ENCODE measurements around the gene TDRD6.
"Not testable (repeated sequence)": the region's sequence is repeated elsewhere in the genome, so short reads cannot be mapped to it uniquely, and the experiment has no call there.

The TDRD6 gene

GRCh38 chr6:46688966-46689335 lies 1.3 kb downstream of the TDRD6 start:
- no peak for DNase-seq

DNA sequence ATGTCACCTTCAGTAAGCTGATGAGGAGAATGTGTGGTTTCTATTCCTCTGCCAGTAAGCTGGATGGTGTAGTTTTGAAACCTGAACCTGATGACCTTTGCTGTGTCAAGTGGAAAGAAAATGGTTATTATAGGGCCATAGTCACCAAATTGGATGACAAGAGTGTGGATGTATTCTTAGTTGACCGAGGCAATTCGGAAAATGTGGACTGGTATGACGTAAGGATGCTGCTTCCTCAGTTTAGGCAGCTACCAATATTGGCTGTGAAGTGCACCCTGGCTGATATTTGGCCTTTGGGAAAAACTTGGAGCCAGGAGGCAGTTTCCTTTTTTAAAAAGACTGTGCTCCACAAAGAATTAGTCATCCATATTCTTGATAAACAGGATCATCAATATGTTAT lies 2.0 kb downstream of the TDRD6 start:
- DNase-seq, result no peak

DNA sequence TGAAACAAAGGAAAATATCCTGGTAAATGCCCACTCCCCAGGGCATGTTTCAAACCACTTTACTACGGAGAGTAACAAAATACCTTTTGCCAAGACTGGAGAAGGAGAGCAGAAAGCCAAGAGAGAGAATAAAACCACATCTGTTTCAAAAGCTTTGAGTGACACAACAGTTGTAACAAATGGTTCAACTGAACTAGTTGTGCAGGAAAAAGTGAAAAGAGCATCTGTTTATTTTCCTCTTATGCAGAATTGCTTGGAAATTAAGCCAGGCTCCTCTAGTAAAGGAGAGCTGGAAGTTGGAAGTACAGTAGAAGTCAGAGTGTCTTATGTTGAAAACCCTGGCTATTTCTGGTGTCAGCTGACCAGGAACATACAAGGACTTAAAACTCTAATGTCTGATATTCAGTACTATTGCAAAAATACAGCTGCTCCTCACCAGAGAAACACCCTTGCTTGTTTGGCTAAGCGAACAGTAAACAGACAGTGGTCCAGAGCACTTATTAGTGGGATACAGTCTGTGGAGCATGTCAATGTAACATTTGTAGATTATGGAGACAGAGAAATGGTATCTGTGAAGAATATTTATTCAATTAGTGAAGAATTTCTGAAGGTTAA lies 2.6 kb downstream of the TDRD6 start:
- no peak for DNase-seq

DNA sequence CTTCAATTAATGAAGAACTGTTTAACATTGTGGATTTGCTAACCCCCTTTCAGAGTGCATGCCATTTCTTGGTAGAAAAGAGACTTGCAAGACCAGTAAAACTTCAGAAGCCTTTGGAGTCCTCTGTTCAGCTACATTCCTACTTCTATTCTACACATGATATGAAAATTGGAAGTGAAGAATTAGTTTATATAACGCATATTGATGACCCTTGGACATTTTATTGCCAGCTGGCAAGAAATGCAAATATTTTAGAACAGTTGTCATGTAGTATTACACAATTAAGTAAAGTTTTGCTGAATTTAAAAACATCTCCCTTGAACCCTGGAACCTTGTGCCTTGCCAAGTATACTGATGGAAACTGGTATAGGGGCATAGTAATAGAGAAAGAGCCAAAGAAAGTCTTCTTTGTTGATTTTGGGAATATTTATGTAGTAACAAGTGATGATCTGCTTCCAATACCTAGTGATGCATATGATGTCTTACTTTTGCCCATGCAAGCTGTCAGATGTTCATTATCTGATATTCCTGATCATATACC lies 3.3 kb downstream of the TDRD6 start:
- no peak for DNase-seq

GRCh38 chr6:46699970-46700369 lies 12.3 kb downstream of the TDRD6 start:
- no peak for DNase-seq

DNA sequence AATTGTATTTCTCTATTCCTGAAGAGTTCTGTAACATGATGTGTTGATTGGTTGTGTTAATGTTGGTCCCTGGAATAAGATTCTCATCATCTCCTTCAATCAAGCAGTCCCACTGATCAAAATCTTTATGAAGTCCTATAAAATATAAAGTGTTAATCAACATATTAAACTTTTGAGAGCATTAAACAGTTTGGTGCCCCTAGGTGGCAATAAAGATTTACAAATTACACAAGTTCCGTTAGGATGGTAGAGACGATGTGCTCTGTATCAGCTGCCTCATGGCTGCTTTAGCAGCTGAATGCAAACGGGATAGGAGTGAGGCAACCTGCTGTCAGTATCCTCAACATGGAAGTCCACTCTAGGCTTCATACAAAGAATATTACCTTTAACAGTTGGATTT lies 16.9 kb downstream of the TDRD6 start:
- DNase-seq, result no peak

DNA sequence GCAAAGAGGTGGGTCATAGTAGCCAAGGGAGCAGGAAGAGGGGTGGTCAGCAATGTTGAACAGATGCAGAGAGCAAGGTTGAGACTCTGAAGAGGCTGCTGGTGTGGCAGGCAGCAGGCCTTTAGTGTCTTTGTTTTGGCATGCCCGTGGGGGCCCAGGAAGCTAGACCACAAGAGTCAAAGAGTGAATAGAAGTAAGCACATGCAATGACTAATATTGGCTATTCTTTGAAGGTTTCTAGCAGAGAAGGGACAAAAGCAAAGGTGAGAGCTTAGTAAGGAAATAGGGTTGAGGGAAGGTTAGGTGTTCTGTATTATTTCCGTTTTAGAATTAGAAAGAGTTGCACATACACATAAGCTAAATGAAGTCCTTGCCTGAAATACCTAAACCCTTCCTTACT lies 18.8 kb downstream of the TDRD6 start:
- no peak for DNase-seq

DNA sequence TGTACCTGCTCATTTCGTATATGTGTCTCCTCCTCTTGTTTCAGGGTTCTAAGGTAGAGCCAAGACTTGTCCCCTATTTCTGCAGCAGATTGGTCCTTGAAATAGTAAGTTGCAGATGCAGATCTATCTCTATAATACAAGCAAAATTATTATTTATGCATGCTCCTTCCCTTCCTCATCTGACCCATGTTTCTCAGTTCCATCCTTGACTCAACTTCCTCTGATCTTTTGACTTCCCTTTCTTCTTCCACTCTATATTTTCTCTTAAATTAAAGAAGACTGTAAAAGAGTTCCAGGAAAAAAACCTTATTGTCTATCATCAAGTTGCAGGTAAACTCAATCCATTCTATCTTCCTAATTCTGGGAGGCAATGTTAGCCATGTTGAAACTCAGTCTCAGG lies 23.8 kb downstream of the TDRD6 start:
- no peak for DNase-seq

- DNase-seq, result no peak
Observed at GRCh38 chr6:46715141-46715540, 27.5 kb downstream of the TDRD6 start.

GRCh38 chr6:46719099-46719498 lies 31.4 kb downstream of the TDRD6 start:
- no peak for DNase-seq

DNA sequence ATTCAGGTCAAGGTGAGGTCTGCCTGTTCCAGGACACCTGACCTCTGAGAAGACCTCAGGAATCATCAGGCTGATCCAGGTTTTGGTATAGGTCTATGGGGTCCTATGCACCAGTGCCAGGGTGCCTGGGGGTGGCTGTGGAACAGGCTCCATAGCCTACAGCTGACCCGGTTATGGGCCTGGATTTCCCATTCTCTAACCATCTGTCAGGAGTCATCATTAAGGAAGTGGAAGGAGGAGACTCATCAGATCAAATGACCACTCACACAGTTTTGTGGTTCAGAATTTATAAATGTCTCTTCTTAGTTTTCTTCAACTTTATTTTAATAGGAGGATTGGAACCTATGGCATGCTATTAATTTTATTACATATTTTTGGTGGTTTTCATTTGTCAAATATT lies 32.7 kb downstream of the TDRD6 start:
- no peak for DNase-seq

- no peak for DNase-seq
Observed at GRCh38 chr6:46729787-46730326, 42.2 kb downstream of the TDRD6 start.

- no peak for DNase-seq
Observed at GRCh38 chr6:46730921-46731461, 43.3 kb downstream of the TDRD6 start.

DNA sequence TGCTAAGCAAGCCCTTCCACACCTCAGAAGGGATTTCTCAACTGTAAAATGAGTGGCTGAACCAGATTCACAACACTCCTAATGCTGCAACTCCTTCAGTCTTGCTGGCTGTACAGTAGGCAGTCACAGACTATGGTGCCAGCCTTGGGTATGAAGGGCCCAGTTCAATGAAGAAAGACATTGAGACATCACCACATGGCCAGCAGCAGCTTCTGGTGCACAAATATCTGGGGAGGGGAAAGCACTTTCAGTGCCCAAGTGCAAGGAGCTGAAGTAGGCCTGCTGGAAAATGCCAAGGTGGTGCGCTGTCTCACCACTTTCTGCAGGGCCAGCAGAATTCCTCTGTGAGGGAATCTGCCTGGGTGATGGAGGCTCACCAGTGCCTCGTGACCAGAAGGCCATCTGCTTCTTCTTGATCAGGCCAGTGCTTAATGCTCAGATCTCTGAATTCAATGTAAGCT lies 45.7 kb downstream of the TDRD6 start:
- DNase-seq, result no peak

DNA sequence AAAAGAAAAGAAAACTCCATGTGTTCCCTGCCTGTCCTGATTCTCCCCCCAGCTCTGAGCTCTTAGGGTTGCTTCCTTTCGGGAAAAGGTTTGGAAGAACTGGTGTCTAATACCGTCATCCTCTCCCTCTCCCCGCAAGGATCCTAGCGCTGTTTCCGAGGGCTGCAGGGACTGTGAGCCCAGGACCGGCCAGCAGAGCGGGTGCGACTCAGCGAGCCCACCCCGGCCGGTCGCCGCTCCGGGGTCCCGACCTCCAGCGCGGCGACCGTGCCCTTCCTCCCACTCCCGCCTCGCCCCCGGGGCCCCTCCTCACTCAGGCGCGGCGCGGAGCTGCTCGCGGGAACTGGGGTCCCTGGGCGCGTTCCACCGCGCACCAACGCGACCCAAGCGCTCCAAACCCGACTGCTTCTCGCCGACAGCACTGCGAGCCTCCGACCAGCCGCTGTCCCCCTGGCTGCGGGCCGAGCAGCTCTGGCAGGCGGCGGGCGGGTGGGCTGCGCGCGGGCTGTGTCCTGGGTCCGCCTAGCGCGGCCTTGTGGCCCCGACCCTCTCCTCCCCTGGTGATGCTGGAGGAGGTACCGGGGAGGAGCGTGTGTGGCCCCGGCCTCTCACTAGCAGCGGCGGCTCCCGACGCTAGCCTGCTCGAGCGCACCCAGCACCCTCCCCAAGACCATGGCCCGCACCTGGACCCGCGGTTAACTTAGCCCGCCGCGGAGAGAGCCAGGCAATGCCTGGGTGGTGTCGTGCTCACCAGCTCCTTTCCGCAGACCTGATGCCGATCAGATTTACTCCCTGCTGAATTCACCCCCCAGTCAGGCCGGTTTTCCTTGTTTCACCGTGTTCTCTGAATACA lies 47.4 kb downstream of the TDRD6 start, which contains the start of gene PLA2G7:
PLA2G7 (minus strand) TSS at position 509 of the 853 bp plus-strand sequence. CDS start 12,484 bp downstream, outside the sequence.
- no peak for DNase-seq

DNA sequence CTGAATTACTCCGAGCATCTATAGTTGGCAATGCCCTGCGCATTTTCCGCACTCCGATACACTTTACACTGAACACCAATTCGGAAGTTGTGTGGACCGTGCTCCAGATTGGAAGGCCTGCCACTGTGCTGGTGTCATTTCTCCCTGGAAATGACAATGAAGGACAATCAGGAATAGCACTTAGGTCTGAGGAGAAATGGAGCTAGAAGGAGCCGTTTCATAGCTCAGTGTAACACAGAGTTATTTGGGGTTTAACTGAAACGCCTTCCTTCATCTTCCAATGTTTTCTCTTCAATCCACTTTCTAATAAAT lies 48.0 kb downstream of the TDRD6 start:
- no peak for DNase-seq

- no peak for DNase-seq
Observed at GRCh38 chr6:46736906-46737305, 49.2 kb downstream of the TDRD6 start.

DNA sequence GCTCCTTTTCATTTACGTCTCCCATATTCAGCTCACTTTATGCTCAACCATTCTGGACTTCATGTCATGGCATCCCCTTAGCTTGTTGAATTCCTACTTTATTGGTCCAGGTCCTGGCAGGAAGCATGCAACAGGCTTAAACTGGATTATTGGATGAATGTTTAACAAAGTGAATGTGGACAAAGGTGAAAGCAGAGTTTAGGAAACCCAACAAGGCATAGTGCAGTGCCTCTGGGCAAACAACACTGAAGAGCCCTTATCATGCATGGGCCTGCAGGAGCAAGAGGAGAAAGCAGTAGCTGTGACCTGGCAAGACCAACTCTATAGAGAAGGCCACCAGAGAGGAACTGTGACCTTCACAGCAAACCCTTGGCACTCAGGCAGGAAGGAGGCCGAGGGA lies 53.8 kb downstream of the TDRD6 start:
- DNase-seq, result no peak

DNA sequence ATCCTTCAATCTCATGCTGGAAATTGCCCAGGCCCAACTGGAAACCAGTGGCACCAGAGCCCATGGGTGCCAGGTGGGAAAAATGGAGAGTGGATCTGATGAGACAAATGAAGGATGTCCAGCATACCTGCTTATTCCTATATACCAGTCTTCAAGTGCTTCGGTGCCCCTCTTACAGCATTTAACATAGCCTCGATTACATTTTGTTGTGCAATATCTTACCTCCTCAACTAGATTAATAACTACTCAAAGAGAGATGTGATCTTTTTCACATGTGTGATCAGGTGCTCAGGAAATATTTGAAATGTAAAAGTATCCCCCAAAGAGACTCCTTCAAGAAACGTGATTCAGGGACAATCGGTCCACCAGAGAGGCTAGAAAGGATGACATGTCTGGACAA lies 54.2 kb downstream of the TDRD6 start:
- no peak for DNase-seq

- no peak for DNase-seq
Observed at GRCh38 chr6:46743425-46744158, 55.9 kb downstream of the TDRD6 start.

DNA sequence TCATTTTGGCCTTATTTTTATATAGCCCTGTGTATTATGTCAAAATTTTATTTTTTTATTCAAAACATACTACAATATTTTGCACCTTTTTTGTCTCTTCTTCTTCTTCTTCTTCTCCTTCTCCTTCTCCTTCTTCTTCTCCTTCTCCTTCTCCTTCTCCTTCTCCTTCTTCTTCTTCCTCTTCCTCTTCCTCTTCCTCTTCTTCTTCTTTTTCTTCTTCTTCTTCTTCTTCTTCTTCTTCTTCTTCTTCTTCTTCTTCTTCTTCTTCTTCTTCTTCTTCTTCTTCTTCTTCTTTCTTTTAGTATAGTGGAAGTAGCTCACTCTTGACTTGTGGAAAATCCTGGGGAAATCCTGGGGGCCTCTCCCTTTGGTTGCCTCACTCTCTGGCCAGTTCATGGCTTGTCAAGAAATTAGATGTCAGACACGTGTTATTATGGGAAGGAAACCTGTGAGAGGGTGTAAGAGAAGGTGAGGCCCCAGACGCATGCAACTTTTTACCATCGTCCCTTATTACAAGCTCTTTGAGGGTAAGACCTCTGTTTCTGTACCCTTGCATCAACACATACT lies 56.6 kb downstream of the TDRD6 start:
- DNase-seq, result not testable (repeated sequence)

- no peak for DNase-seq
Observed at GRCh38 chr6:46745973-46746372, 58.3 kb downstream of the TDRD6 start.

DNA sequence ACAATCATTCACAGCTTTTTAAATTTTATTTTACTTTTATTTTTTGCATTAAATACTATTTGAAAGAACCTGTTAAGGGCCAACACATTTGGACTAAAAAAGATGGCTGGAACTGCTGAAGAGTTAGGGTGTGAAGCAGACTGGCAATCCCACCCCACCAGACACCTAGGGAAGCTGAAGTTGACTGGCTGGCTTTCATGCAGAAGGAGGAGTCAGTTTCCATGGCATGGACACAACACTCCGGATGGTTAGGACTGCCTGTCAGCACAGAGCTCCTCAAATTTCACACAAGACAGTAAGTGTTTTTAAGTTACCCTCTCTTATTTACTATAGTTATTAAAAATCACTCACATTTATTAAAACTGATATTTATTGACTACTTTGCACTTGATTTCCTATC lies 59.0 kb downstream of the TDRD6 start, which contains the start of gene ANKRD66:
ANKRD66 (plus strand) TSS at position 238 of the 400 bp plus-strand sequence. CDS start 5,016 bp downstream, outside the sequence.
- no peak for DNase-seq
